Measurements from ENCODE around the gene MGARP.

The MGARP gene

DNA sequence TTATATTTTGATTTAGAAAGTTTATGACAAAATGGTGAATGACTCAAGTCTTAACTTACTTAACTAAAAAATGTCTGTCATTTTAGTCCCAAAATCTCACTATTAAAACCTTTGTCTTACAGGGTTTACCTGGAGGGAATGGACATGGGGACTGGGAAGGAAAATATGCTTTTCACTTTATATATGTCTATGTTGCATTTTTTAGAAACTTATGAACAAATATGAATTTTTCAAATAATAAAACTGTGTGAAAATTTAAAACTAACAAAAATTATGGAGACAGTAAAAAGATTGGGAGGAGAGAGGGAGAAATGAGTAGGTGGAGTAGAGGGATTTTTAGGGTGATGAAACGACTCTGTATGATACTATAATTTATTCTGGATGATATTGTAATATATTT lies 6.2 kb downstream of the MGARP start:
- no peaks in the 10 kb centered on the region for H3K79me2 ChIP-seq (ENCODE audit: control insufficient read depth, insufficient read depth, low read length, poor library complexity)
- no peak overlapping the region for H4K12ac ChIP-seq (ENCODE audit: low read depth, low read length)
- no peaks in the 10 kb centered on the region for H3K36me3 ChIP-seq (ENCODE audit: control insufficient read depth in 1 of 2, insufficient read depth in 2 of 2, low read length in 2 of 2)
- H2AK5ac ChIP-seq (ENCODE audit: low read length): no peak overlapping the region
- H3K18ac ChIP-seq (ENCODE audit: low read length): no peak overlapping the region
- H3K4me3 ChIP-seq (ENCODE audit: low read depth, low read length): no peak overlapping the region
- no peak overlapping the region for H2BK120ac ChIP-seq (ENCODE audit: insufficient read depth, low read length, poor library complexity)
- DNase-seq: no peak
- H3K14ac ChIP-seq (ENCODE audit: low read length): no peak overlapping the region
- H3K79me1 ChIP-seq (ENCODE audit: low read length): no peaks in the 10 kb centered on the region
- no peak overlapping the region for H3K27ac ChIP-seq (ENCODE audit: low read depth, low read length)
- H3K9ac ChIP-seq (ENCODE audit: low read length): no peak overlapping the region
- peaks cover 1% of the 10 kb centered on the region for H3K9me3 ChIP-seq (ENCODE audit: insufficient read depth, low read depth, low read length)
- WGBS (ENCODE audit: extremely low coverage, insufficient coverage, insufficient read length): 100% methylated on average over 1 of the region's 1 CpG
- H3K4ac ChIP-seq (ENCODE audit: low read depth, low read length): no peak overlapping the region
- H3K23ac ChIP-seq (ENCODE audit: low read length): no peak overlapping the region
- H2BK12ac ChIP-seq (ENCODE audit: low read length): no peak overlapping the region
- H4K91ac ChIP-seq (ENCODE audit: low read depth, low read length): no peak overlapping the region
- no peak overlapping the region for H2BK5ac ChIP-seq (ENCODE audit: low read depth, low read length, poor library complexity)
- H3K4me1 ChIP-seq (ENCODE audit: control insufficient read depth in 1 of 2, insufficient read depth in 2 of 2, low read length in 2 of 2): no peaks in the 10 kb centered on the region
- H2AFZ ChIP-seq (ENCODE audit: insufficient read depth, low read length, poor library complexity): no peak overlapping the region
- H3K4me2 ChIP-seq (ENCODE audit: low read length): no peak overlapping the region
- peaks cover 4% of the 10 kb centered on the region for H3K27me3 ChIP-seq (ENCODE audit: insufficient read depth, low read length)
- no peak overlapping the region for H4K8ac ChIP-seq (ENCODE audit: low read depth, low read length)

DNA sequence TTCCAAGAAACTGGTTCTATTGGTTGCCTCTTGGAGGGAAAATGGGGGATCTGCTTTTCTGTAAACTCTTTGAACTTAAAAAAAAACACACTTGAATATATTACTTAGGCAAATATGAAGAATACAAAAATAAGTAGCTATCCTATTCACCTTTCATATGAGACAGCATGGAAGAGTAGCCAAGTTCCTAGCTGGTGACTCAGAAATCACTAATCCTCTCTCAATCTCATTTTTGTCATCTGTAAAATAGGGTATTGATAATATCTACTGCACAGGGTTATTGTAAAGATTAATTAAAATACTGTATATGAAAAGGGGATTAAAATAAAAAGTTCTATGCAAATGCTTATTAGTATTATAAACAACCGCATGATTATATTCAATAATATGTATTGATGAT lies 12.7 kb downstream of the MGARP start:
- no peak overlapping the region for H3K18ac ChIP-seq (ENCODE audit: low read length)
- H3K27ac ChIP-seq (ENCODE audit: low read depth, low read length): no peak overlapping the region
- H3K4ac ChIP-seq (ENCODE audit: low read depth, low read length): no peak overlapping the region
- H4K8ac ChIP-seq (ENCODE audit: low read depth, low read length): no peak overlapping the region
- no peak overlapping the region for H2BK120ac ChIP-seq (ENCODE audit: insufficient read depth, low read length, poor library complexity)
- H2AK5ac ChIP-seq (ENCODE audit: low read length): no peak overlapping the region
- H3K4me1 ChIP-seq (ENCODE audit: control insufficient read depth in 1 of 2, insufficient read depth in 2 of 2, low read length in 2 of 2): peaks cover 4% of the 10 kb centered on the region in 2 experiments
- no peak overlapping the region for H3K23ac ChIP-seq (ENCODE audit: low read length)
- H3K4me2 ChIP-seq (ENCODE audit: low read length): no peak overlapping the region
- H2BK5ac ChIP-seq (ENCODE audit: low read depth, low read length, poor library complexity): no peak overlapping the region
- H2AFZ ChIP-seq (ENCODE audit: insufficient read depth, low read length, poor library complexity): no peak overlapping the region
- no peaks in the 10 kb centered on the region for H3K9me3 ChIP-seq (ENCODE audit: insufficient read depth, low read depth, low read length)
- no peak overlapping the region for H2BK12ac ChIP-seq (ENCODE audit: low read length)
- no peaks in the 10 kb centered on the region for H3K36me3 ChIP-seq (ENCODE audit: control insufficient read depth in 1 of 2, insufficient read depth in 2 of 2, low read length in 2 of 2)
- DNase-seq: peak in 1 of 2 donors; percentile 46
- no peak overlapping the region for H3K9ac ChIP-seq (ENCODE audit: low read length)
- no peak overlapping the region for H4K91ac ChIP-seq (ENCODE audit: low read depth, low read length)
- H3K27me3 ChIP-seq (ENCODE audit: insufficient read depth, low read length): no peaks in the 10 kb centered on the region
- no peaks in the 10 kb centered on the region for H3K79me2 ChIP-seq (ENCODE audit: control insufficient read depth, insufficient read depth, low read length, poor library complexity)
- H3K14ac ChIP-seq (ENCODE audit: low read length): no peak overlapping the region
- H3K79me1 ChIP-seq (ENCODE audit: low read length): peaks cover 2% of the 10 kb centered on the region
- WGBS (ENCODE audit: extremely low coverage, insufficient coverage, insufficient read length): no CpG with 5 or more reads among the region's 1 CpG
- no peak overlapping the region for H3K4me3 ChIP-seq (ENCODE audit: low read depth, low read length)
- H4K12ac ChIP-seq (ENCODE audit: low read depth, low read length): no peak overlapping the region

DNA sequence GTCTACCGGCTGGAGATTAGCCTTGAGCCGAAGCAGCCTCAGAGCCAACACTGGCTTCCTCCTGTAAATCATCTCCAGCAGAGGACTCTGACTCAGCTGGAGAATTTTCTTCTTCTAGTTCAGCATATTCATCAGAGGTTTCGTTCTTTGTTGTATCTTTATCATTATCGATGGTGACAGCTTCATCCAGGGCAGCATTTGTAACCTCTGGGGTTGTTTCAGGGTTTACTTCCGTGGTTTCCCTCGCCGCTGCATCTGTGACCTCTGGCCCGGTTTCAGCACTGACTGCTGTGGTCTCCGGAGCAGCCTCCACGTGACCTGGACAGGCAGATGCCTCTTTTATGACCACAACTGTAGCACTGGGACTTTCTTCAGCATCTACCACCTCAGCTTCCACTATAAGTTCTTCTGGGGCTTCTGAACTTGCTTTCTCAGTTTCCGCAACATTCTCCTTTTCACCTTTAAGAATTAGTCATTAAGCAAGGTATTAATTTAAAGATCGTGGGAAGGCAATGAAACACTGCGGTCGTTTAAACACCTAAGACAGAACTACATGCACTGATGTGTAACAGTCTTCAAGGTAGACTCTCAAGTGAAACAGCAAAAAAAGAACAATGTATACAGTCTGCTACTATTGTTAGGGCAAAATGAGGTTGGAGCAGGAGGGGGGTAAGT lies 13.3 kb downstream of the MGARP start:
- Histone ChIP-seq H3K9me3 (ENCODE audit: insufficient read depth, low read depth, low read length) (no peaks in the 10 kb centered on the region), H3K23ac (ENCODE audit: low read length) (no peak overlapping the region), H2AK5ac (ENCODE audit: low read length) (no peak overlapping the region), H3K4ac (ENCODE audit: low read depth, low read length) (no peak overlapping the region), H4K8ac (ENCODE audit: low read depth, low read length) (peak overlapping the region; percentile 4), H2BK12ac (ENCODE audit: low read length) (no peak overlapping the region), H2BK5ac (ENCODE audit: low read depth, low read length, poor library complexity) (no peak overlapping the region), H3K4me2 (ENCODE audit: low read length) (peak overlapping the region; percentile 77), H3K27ac (ENCODE audit: low read depth, low read length) (peak overlapping the region; percentile 70), H2BK120ac (ENCODE audit: insufficient read depth, low read length, poor library complexity) (peak overlapping the region; percentile 24), H3K4me1 (ENCODE audit: control insufficient read depth in 1 of 2, insufficient read depth in 2 of 2, low read length in 2 of 2) (peaks cover 4% of the 10 kb centered on the region in 2 experiments), H2AFZ (ENCODE audit: insufficient read depth, low read length, poor library complexity) (peak overlapping the region; percentile 15), H3K79me1 (ENCODE audit: low read length) (peaks cover 2% of the 10 kb centered on the region), H3K18ac (ENCODE audit: low read length) (no peak overlapping the region), H3K79me2 (ENCODE audit: control insufficient read depth, insufficient read depth, low read length, poor library complexity) (no peaks in the 10 kb centered on the region), H3K9ac (ENCODE audit: low read length) (no peak overlapping the region), H3K14ac (ENCODE audit: low read length) (no peak overlapping the region), H4K91ac (ENCODE audit: low read depth, low read length) (no peak overlapping the region), H3K4me3 (ENCODE audit: low read depth, low read length) (no peak overlapping the region), H3K36me3 (ENCODE audit: control insufficient read depth in 1 of 2, insufficient read depth in 2 of 2, low read length in 2 of 2) (no peaks in the 10 kb centered on the region), H3K27me3 (ENCODE audit: insufficient read depth, low read length) (no peaks in the 10 kb centered on the region), H4K12ac (ENCODE audit: low read depth, low read length) (no peak overlapping the region)
- peak; percentile 70 to 76 for DNase-seq
- WGBS (ENCODE audit: extremely low coverage, insufficient coverage, insufficient read length): no CpG with 5 or more reads among the region's 14 CpGs

DNA sequence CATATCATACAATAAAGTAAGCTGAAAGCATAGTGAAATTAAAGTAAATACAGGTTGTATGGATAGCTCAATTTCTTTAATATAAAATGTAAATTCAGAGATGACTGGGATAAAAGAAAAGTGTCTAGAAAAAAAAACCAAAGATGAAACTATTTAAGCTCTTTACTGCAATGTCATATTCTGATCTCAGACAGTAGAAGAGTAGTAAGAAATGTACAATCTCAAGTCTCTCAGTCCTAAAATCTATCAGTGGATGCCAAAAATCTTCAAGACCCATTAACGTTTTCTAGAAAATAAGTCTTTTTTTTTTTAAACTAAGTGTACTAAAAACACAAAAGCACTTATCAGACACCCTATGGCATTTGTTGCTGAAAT lies 13.8 kb downstream of the MGARP start:
- no peak overlapping the region for H3K4me3 ChIP-seq (ENCODE audit: low read depth, low read length)
- no peaks in the 10 kb centered on the region for H3K9me3 ChIP-seq (ENCODE audit: insufficient read depth, low read depth, low read length)
- peaks cover 2% of the 10 kb centered on the region for H3K79me1 ChIP-seq (ENCODE audit: low read length)
- no peak overlapping the region for H3K18ac ChIP-seq (ENCODE audit: low read length)
- no peaks in the 10 kb centered on the region for H3K27me3 ChIP-seq (ENCODE audit: insufficient read depth, low read length)
- H2BK12ac ChIP-seq (ENCODE audit: low read length): no peak overlapping the region
- H3K79me2 ChIP-seq (ENCODE audit: control insufficient read depth, insufficient read depth, low read length, poor library complexity): no peaks in the 10 kb centered on the region
- no peaks in the 10 kb centered on the region for H3K36me3 ChIP-seq (ENCODE audit: control insufficient read depth in 1 of 2, insufficient read depth in 2 of 2, low read length in 2 of 2)
- WGBS (ENCODE audit: extremely low coverage, insufficient coverage, insufficient read length): no CpG with 5 or more reads among the region's 1 CpG
- peak overlapping the region; percentile 70 for H3K27ac ChIP-seq (ENCODE audit: low read depth, low read length)
- no peak overlapping the region for H2AFZ ChIP-seq (ENCODE audit: insufficient read depth, low read length, poor library complexity)
- H4K91ac ChIP-seq (ENCODE audit: low read depth, low read length): no peak overlapping the region
- H3K23ac ChIP-seq (ENCODE audit: low read length): no peak overlapping the region
- no peak overlapping the region for H3K9ac ChIP-seq (ENCODE audit: low read length)
- no peak overlapping the region for H2BK5ac ChIP-seq (ENCODE audit: low read depth, low read length, poor library complexity)
- H2AK5ac ChIP-seq (ENCODE audit: low read length): no peak overlapping the region
- peak overlapping the region; percentile 77 for H3K4me2 ChIP-seq (ENCODE audit: low read length)
- H3K14ac ChIP-seq (ENCODE audit: low read length): no peak overlapping the region
- H2BK120ac ChIP-seq (ENCODE audit: insufficient read depth, low read length, poor library complexity): no peak overlapping the region
- H3K4ac ChIP-seq (ENCODE audit: low read depth, low read length): no peak overlapping the region
- no peak overlapping the region for H4K12ac ChIP-seq (ENCODE audit: low read depth, low read length)
- no peak for DNase-seq
- no peak overlapping the region for H4K8ac ChIP-seq (ENCODE audit: low read depth, low read length)
- H3K4me1 ChIP-seq (ENCODE audit: control insufficient read depth in 1 of 2, insufficient read depth in 2 of 2, low read length in 2 of 2): peaks cover 4% of the 10 kb centered on the region in 2 experiments

All from trophoblast cell (in vitro differentiated cells and primary cell).